ENCODE results near the gene CLEC20A.
A peak's percentile ranks its signal among the peaks of the same experiment; 100 is the strongest.

Gene CLEC20A

DNA sequence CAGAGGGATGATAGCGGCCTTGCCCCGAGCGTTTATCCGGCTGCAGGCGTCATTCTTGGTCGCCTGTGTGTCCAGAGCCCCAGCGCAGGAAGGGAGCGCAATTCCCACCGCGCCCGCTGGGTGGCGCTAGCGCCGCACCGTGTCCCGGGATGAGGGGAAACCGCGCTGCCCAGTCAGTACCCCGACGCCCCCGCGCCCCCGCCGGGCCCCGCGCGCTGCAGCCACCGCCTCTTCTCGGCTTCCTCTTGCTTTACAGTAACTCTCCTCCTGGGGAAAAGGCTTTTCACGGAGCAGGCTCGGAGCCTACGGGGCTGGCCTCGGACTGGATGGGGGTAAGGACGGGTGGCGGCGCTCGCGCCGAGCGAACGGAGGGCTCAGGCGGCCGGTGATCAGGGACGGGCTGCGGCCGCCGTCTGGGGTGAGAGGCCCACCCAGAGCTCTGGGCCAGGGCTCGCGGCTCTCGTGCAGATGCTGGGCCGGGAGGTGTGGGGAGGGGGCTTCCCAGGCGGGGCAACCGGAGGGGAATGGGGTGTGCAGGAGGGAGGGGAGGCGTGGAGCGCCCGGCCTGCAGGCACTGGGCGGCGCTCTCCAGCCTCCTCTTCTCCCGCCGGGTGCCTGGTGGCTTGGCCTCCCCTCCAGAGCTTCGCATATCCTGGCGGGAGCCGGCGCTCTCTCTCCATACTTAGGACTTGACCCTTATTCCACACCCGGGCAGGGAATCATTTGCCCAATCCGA, 46.0 kb upstream of the CLEC20A start:
- peaks cover 18% of the 10 kb centered on the region for H3K4me1 ChIP-seq (ENCODE audit: insufficient read depth, low read length, poor library complexity, severe bottlenecking)
- peak overlapping the region; percentile 83 for H3K4me2 ChIP-seq (ENCODE audit: low read depth, low read length, poor library complexity, severe bottlenecking)
- no peak for TF ChIP-seq EZH2phosphoT487 (IDR thresholded peaks at IDR 0.05; ENCODE audit: borderline replicate concordance)
- TF ChIP-seq, protein P1, sequence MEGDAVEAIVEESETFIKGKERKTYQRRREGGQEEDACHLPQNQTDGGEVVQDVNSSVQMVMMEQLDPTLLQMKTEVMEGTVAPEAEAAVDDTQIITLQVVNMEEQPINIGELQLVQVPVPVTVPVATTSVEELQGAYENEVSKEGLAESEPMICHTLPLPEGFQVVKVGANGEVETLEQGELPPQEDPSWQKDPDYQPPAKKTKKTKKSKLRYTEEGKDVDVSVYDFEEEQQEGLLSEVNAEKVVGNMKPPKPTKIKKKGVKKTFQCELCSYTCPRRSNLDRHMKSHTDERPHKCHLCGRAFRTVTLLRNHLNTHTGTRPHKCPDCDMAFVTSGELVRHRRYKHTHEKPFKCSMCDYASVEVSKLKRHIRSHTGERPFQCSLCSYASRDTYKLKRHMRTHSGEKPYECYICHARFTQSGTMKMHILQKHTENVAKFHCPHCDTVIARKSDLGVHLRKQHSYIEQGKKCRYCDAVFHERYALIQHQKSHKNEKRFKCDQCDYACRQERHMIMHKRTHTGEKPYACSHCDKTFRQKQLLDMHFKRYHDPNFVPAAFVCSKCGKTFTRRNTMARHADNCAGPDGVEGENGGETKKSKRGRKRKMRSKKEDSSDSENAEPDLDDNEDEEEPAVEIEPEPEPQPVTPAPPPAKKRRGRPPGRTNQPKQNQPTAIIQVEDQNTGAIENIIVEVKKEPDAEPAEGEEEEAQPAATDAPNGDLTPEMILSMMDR (conservative IDR thresholded peaks at IDR 0.05; ENCODE audit: low read length): peak; percentile 80
- no peaks in the 10 kb centered on the region for H3F3A ChIP-seq (ENCODE audit: low read depth)
- H3K4me3 ChIP-seq (ENCODE audit: low read length, poor library complexity, severe bottlenecking): peak overlapping the region; percentile 94
- peak overlapping the region; percentile 100 for H2AFZ ChIP-seq (ENCODE audit: low read length)
- H3K79me2 ChIP-seq (ENCODE audit: insufficient read depth, low read length): no peaks in the 10 kb centered on the region
- no peaks in the 10 kb centered on the region for H4K20me1 ChIP-seq (ENCODE audit: insufficient read depth, low read length, poor library complexity, severe bottlenecking)
- H3K27me3 ChIP-seq (ENCODE audit: insufficient read depth, low read length, poor library complexity, severe bottlenecking): no peaks in the 10 kb centered on the region
- no peaks in the 10 kb centered on the region for H3K9me2 ChIP-seq (replicated peaks; ENCODE audit: low read depth, low read length)
- no peaks in the 10 kb centered on the region for H3K36me3 ChIP-seq (ENCODE audit: insufficient read depth, low read length)
- no peaks in the 10 kb centered on the region for H3K9me3 ChIP-seq (ENCODE audit: insufficient read depth, low read depth, low read length)
- H3K9ac ChIP-seq (ENCODE audit: low read depth, low read length, poor library complexity, severe bottlenecking): peak overlapping the region; percentile 86

DNA sequence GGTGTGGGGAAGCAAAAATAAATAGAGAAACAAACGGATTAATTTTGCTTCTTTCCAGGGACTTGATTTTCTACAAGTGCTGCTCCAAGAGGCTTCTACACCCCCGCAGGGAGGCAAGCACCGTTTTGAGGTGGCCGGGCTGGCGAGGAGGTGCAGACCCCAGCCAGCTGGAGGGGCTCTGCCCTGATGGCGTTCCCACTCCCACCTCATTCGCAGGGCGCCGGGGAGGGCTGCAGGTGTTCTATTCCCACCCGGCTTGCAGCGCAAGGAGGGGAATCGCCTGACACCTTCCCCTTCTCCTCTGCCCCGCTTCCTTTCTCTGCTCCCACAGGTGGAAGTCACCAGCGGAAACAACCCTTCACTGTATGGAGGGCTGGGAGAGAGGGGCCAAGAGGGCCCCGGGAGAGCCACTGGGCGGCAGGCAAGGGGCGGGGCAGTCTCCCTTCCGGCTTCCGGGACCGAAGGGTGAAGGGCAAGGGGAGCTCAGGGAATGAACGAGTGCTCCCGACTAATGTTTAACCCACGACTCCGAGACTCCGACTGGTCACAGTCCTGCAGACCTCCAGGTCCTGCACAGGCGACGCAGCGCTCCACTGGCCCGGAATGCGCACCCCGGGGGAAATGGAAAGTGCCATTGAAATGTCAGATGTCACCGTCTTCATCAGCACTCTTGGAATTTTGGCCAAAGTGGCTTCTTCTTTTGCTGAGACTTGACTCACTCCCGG, 45.2 kb upstream of the CLEC20A start:
- H3K27me3 ChIP-seq (ENCODE audit: insufficient read depth, low read length, poor library complexity, severe bottlenecking): no peaks in the 10 kb centered on the region

DNA sequence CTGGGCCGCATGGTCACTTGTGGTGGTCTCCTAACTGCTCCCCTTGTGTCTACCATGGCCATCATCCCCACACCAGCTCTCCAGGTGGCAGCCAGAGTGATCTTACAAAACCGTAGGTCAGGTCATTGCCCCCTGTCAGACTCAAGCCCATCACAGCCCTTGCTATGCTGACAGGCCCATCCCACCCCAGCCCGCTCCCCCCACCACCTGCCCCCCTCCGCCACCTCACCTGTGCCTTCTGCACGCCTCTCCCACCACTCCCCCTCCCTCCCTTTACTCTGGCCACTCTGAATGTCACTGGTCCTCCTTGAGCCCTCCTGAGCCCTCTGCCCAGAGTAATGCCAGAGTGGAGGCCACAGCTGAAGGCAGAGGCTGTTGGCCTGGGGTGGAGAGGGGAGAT, 44.6 kb upstream of the CLEC20A start:
- no peaks in the 10 kb centered on the region for H3F3A ChIP-seq (ENCODE audit: low read depth)
- peak overlapping the region; percentile 100 for H2AFZ ChIP-seq (ENCODE audit: low read length)
- peaks cover 18% of the 10 kb centered on the region for H3K4me1 ChIP-seq (ENCODE audit: insufficient read depth, low read length, poor library complexity, severe bottlenecking)
- peak overlapping the region; percentile 83 for H3K4me2 ChIP-seq (ENCODE audit: low read depth, low read length, poor library complexity, severe bottlenecking)
- H3K9ac ChIP-seq (ENCODE audit: low read depth, low read length, poor library complexity, severe bottlenecking): peak overlapping the region; percentile 86
- no peaks in the 10 kb centered on the region for H3K36me3 ChIP-seq (ENCODE audit: insufficient read depth, low read length)
- H3K27me3 ChIP-seq (ENCODE audit: insufficient read depth, low read length, poor library complexity, severe bottlenecking): no peaks in the 10 kb centered on the region
- H3K79me2 ChIP-seq (ENCODE audit: insufficient read depth, low read length): no peaks in the 10 kb centered on the region
- TF ChIP-seq EZH2phosphoT487 (IDR thresholded peaks at IDR 0.05; ENCODE audit: borderline replicate concordance): no peak
- TF ChIP-seq, protein P1 (conservative IDR thresholded peaks at IDR 0.05; ENCODE audit: low read length): no peak
- H3K9me2 ChIP-seq (replicated peaks; ENCODE audit: low read depth, low read length): no peaks in the 10 kb centered on the region
- H3K9me3 ChIP-seq (ENCODE audit: insufficient read depth, low read depth, low read length): no peaks in the 10 kb centered on the region
- no peaks in the 10 kb centered on the region for H4K20me1 ChIP-seq (ENCODE audit: insufficient read depth, low read length, poor library complexity, severe bottlenecking)
- H3K4me3 ChIP-seq (ENCODE audit: low read length, poor library complexity, severe bottlenecking): peak overlapping the region; percentile 94

More for the DNA sequence above, 45.2 kb upstream of the CLEC20A start:
- H3K79me2 ChIP-seq (ENCODE audit: insufficient read depth, low read length): no peaks in the 10 kb centered on the region
- no peaks in the 10 kb centered on the region for H3K36me3 ChIP-seq (ENCODE audit: insufficient read depth, low read length)
- H4K20me1 ChIP-seq (ENCODE audit: insufficient read depth, low read length, poor library complexity, severe bottlenecking): no peaks in the 10 kb centered on the region
- H2AFZ ChIP-seq (ENCODE audit: low read length): peak overlapping the region; percentile 100
- H3K4me2 ChIP-seq (ENCODE audit: low read depth, low read length, poor library complexity, severe bottlenecking): peak overlapping the region; percentile 83
- peaks cover 18% of the 10 kb centered on the region for H3K4me1 ChIP-seq (ENCODE audit: insufficient read depth, low read length, poor library complexity, severe bottlenecking)
- TF ChIP-seq, protein P1 (conservative IDR thresholded peaks at IDR 0.05; ENCODE audit: low read length): no peak
- TF ChIP-seq EZH2phosphoT487 (IDR thresholded peaks at IDR 0.05; ENCODE audit: borderline replicate concordance): no peak
- no peaks in the 10 kb centered on the region for H3K9me3 ChIP-seq (ENCODE audit: insufficient read depth, low read depth, low read length)
- peak overlapping the region; percentile 86 for H3K9ac ChIP-seq (ENCODE audit: low read depth, low read length, poor library complexity, severe bottlenecking)
- H3K4me3 ChIP-seq (ENCODE audit: low read length, poor library complexity, severe bottlenecking): peak overlapping the region; percentile 94
- H3K9me2 ChIP-seq (replicated peaks; ENCODE audit: low read depth, low read length): no peaks in the 10 kb centered on the region
- H3F3A ChIP-seq (ENCODE audit: low read depth): no peaks in the 10 kb centered on the region
